Measurements from ENCODE around the gene LRP4.

LRP4 gene

GRCh38 chr11:46918788-46919513 lies 601 bp upstream of the LRP4 start:
- no peak for DNase-seq (ENCODE audit: low spot score)

- no peak for DNase-seq (ENCODE audit: low spot score)
Measured at GRCh38 chr11:46917762-46918082, 628 bp downstream of the LRP4 start.

GRCh38 chr11:46917109-46917761 lies 1.1 kb downstream of the LRP4 start:
- DNase-seq (ENCODE audit: low spot score), result peak; percentile 19

- peak; percentile 44 for DNase-seq (ENCODE audit: low spot score)
Measured at GRCh38 chr11:46916286-46917108, 1.9 kb downstream of the LRP4 start.

- no peak for DNase-seq (ENCODE audit: low spot score)
Measured at GRCh38 chr11:46914910-46915309, 3.4 kb downstream of the LRP4 start.

- no peak for DNase-seq (ENCODE audit: low spot score)
Measured at GRCh38 chr11:46914363-46914762, 4.0 kb downstream of the LRP4 start.

GRCh38 chr11:46913484-46913883 lies 4.9 kb downstream of the LRP4 start:
- DNase-seq (ENCODE audit: low spot score), result no peak

GRCh38 chr11:46912526-46913150 lies 5.7 kb downstream of the LRP4 start:
- DNase-seq (ENCODE audit: low spot score), result no peak

GRCh38 chr11:46907606-46908005 lies 10.7 kb downstream of the LRP4 start:
- no peak for DNase-seq (ENCODE audit: low spot score)

- DNase-seq (ENCODE audit: low spot score), result no peak
Measured at GRCh38 chr11:46906609-46907041, 11.7 kb downstream of the LRP4 start.

GRCh38 chr11:46905806-46906205 lies 12.5 kb downstream of the LRP4 start:
- DNase-seq (ENCODE audit: low spot score), result no peak

- DNase-seq (ENCODE audit: low spot score), result no peak
Measured at GRCh38 chr11:46903846-46904245, 14.5 kb downstream of the LRP4 start.

- no peak for DNase-seq (ENCODE audit: low spot score)
Measured at GRCh38 chr11:46902694-46903093, 15.7 kb downstream of the LRP4 start.

- DNase-seq (ENCODE audit: low spot score), result no peak
Measured at GRCh38 chr11:46901156-46901555, 17.2 kb downstream of the LRP4 start.

GRCh38 chr11:46900091-46900746 lies 18.1 kb downstream of the LRP4 start:
- no peak for DNase-seq (ENCODE audit: low spot score)

GRCh38 chr11:46899501-46900025 lies 18.8 kb downstream of the LRP4 start:
- DNase-seq (ENCODE audit: low spot score), result no peak

GRCh38 chr11:46898396-46899095 lies 19.8 kb downstream of the LRP4 start:
- DNase-seq (ENCODE audit: low spot score), result no peak

GRCh38 chr11:46896719-46897406 lies 21.5 kb downstream of the LRP4 start:
- no peak for DNase-seq (ENCODE audit: low spot score)

- DNase-seq (ENCODE audit: low spot score), result no peak
Measured at GRCh38 chr11:46895821-46896220, 22.5 kb downstream of the LRP4 start.

GRCh38 chr11:46894961-46895360 lies 23.4 kb downstream of the LRP4 start:
- no peak for DNase-seq (ENCODE audit: low spot score)

GRCh38 chr11:46894506-46894905 lies 23.8 kb downstream of the LRP4 start:
- no peak for DNase-seq (ENCODE audit: low spot score)
